GM18498 (cell line): ENCODE results near the gene GRIK3.

Source experiments
- ATAC-seq: cut with Tn5 transposase; IDR thresholded peaks from one replicate; pipeline ENCODE4 v1.9.1; 2021; ENCODE audit warnings: mild to moderate bottlenecking, moderate library complexity; ENCODE audit not compliant: unreplicated experiment

Gene GRIK3

DNA sequence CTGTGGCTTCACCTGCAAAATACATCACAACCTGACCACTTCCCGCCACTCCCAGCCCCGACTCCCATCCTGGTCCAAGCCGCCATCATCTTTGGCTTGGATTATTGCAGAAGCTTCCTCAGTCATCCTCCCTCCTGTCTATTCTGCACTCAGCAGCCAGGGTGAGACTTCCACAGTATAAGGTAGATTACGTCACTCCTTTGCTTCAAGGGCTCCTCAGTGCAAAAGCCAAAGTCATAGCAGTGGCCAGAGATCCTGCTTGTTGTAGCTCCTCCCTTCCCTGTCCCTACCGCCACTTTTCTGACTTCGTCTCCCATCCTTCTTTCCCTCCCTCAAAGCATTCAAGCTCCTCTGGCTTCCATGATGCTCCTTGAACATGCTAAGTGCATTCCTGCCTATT, 152.8 kb downstream of the GRIK3 start:
- ATAC-seq = no peak

DNA sequence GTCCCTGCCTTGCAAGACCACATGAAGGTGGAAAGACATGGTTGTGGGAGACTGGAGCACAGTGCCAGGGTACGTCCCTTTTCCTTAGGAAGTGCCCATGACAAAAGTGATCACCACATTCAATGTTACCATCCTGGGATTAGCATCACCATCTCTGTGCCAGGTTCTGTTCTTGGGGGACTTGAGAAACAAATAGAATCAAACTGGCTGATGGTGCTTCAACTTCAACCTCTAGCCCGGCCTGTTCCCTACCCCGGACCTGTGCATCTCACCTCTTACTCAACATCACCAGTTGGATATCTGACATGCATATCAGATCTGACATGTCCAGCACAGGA, 153.3 kb downstream of the GRIK3 start:
- ATAC-seq = no peak

DNA sequence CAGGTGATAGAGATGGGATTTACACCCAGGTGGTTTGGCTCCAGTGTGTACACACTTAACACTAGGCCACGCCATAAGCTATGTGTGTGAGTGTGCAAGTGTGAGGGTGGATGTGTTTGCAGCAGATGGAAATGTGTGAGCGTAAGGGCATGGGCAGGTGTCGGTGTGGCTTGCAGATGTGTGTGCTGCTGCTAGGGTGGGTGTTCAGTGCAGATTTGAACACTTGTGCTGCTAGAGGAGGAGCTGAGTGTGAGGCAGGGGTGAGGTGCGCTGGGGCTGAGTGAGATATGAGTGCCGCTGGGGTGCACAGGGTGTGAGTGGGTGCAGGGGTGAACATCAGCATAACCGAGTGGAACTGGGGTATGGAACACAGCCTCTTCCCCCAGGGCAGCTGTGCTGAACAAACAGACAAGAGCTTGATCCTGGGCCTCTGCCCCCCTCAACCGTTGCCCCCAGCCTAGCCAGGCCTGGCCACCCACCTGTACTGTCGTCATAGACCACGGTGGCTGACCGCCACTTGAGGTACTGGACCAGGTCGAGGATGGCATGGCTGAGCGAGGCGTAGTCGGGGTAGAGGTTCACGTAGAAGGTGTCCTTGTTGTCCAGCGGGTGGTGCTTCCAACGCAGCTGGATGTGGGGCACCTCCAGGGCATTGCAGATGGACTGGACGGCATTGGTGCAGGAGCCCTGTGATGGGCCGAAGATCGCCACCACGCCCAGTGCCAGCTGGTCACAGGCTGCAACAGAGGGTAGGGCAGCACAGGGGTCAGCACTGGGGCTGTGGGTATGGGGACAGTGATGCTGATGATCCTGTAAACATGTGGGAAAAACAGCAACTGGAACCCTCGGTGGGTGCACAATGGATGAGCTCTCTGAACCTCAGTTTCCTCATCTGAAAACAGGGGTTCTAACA, 153.9 kb downstream of the GRIK3 start:
- no peak for ATAC-seq

- ATAC-seq = no peak
Measured at GRCh38 chr1:36879613-36880012, 154.7 kb downstream of the GRIK3 start.

GRCh38 chr1:36876990-36877389, 157.3 kb downstream of the GRIK3 start:
- ATAC-seq = no peak

- no peak for ATAC-seq
Measured at GRCh38 chr1:36874271-36875060, 159.8 kb downstream of the GRIK3 start.

DNA sequence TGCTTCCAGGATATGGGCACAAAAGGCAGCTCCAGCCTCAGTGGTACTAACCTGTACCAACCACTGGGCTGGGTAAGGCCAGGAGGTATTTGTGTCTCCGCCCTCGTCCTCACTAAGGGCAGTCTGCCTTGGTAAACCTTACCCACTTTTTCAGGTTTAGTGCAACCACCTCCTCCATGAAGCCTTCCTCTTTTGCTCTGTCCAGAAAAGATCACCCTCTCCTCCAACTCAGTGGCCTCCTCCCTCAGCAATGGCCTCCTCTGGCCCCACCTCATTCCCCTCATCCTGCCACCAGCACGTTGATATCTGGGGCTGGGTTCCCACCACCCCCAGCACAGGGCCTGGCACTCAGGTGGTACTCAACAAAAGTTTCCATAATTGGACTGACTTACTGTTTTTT, 161.5 kb downstream of the GRIK3 start:
- ATAC-seq = no peak

DNA sequence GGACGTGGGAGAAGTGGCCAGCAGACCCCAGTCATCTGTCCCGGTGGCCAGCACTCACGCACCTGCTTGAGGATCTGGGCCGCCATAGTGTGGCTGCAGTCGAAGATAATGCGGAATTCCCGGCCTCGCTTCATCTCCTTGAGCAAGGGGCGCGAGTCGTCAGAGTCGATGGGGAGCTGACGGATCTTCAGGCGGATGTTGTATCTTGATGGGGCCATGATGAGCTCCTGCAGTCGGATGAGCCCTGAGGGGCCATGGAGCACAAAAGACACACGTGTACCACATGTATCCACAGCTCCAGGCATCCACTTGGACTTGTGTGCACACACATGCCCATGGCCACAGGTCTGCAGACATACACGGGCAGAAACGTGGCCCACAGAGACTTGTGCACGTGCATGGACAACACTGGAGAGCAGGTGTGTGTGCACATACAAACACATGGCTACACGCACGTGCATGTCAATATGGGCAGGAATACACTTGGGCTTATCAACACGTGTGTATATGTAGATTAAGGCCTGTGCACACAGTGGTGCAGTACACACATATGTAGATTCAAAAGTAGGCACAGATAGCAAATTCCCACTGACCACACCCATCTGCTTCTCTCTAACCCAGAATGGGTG, 162.1 kb downstream of the GRIK3 start:
- no peak for ATAC-seq

DNA sequence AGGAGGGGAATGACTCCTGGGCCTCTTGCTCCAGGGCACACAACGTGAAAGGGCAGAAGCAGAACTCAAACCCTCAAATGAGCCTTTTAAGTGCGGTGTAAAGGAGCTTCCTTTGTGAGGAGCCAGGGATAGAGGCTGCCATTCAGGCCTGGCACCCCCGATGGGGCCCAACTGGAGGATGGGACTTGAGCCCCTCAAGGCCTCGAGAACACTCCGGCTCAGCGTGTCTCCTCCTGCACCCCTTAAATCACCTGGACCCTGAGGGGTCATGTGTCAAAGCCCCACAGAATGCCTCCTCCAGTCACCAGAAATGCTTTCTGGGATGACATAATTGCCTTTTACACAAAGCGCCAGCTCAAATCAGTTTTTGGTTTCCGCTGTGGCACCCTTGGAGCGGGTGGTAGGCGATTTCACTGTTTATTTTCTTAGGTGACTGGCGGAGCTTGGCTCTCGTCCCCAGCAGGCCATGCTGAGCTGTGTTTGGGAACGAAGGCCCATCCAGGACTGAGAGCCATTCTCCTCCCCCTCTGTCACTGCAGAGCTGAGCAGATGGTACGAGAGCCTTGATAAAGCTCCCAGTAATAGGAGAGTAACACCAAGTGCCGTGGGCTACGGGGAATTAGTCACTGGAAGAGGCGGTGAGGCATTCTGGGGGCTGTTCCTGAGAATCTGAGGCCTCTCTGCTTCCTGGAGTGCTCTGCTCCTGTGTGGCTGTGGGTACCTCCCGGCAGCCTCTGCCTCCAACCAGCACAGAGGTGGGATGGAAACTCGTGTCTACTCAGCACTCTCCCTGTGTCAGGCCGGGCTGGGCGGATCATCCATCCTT, 163.0 kb downstream of the GRIK3 start:
- ATAC-seq = no peak

DNA sequence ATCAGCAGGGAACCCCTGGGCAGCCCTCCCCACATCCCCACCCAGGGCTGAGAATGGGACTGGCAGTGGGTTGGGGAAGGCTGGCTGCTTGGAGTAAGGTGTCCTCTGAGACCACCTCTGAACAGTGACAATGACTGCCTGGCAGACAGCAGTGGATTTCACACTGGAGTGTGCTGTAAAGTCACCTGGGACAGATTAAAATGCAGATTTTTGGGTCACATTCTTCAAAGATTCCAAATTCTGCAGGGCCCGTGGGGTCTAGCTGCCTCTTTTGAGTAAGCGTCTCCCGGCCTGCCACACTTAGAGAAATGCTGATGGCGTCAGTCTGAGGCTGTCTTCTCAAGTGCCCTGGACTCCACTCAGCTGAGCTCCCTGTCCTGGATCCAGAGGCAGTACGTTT, 164.5 kb downstream of the GRIK3 start:
- ATAC-seq = no peak

- no peak for ATAC-seq
Measured at GRCh38 chr1:36869054-36869453, 165.3 kb downstream of the GRIK3 start.

DNA sequence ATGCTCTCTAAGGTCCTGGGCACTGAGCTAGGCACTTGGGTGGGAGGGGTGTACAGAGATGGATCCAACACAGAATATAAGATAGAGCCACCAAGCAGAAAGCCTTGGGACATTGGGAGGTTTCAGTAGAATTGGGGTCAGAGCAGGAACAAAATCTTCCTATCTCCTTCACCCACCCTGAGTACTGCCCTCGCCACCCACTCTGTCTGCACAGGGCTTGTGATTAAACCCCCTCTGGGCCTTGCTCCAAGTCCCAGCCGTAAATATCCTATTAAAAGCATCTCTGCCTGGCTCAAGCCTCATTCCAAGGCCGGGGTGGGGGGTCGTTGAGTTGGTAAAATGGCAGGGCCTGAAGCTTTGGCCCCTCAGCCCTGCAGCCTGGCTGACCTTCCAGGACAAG, 166.7 kb downstream of the GRIK3 start:
- no peak for ATAC-seq

- ATAC-seq = no peak
Measured at GRCh38 chr1:36866169-36866814, 168.0 kb downstream of the GRIK3 start.

GRCh38 chr1:36865602-36865900, 168.8 kb downstream of the GRIK3 start:
- no peak for ATAC-seq

GRCh38 chr1:36864823-36865601, 169.3 kb downstream of the GRIK3 start:
- no peak for ATAC-seq

GRCh38 chr1:36864182-36864822, 170.0 kb downstream of the GRIK3 start:
- no peak for ATAC-seq

DNA sequence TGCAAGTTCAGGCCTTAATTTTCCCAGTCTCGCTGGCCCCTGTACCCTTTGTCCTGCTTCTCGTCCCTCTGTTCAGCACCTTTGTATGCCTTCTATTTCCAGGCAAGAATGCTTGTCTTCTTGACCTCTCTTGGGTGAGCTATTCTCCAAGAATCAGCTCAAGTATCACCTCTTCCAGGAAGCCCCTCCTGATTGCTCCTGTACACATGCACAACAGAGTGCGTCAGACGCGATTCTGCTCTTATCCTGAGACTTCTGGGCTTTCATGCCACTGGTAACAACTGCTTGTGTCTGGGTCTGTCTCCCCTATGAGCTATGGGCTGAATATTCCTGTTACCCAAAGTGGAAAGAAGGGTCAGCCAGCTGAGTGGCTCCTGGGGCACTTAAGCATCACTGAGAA, 170.8 kb downstream of the GRIK3 start:
- no peak for ATAC-seq

GRCh38 chr1:36863061-36863460, 171.3 kb downstream of the GRIK3 start:
- no peak for ATAC-seq

DNA sequence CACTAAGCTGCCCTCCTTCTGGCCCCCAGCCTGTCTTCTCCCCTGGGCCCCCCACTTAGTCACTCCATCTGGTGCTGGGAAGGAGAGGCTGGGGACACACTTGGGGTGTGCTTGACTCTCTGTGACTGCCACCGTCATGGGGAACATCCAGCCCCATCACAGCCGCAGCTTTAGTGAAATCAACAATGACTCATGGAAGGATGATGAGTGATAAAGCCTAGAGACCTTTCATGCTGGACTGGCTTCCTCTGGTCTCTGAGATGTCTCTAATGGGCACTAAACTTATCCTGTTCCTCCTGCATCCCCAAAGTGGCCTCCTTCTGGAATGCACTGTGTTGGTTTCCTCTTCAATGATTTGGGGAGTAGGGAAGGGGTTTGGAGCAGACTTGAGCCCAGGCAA, 172.9 kb downstream of the GRIK3 start:
- no peak for ATAC-seq
